PFSK-1 (cell line): Measurements from ENCODE around the gene FAM156A. TPM values are rescaled to one million over a fixed set of nuclear protein-coding genes. Genes with fewer than 3 reads are reported as not detected.
"Not testable (repeated sequence)": the region's sequence is repeated elsewhere in the genome, so short reads cannot be mapped to it uniquely, and the experiment has no call there.

Experiments used
- FOXP2 ChIP-seq: optimal IDR thresholded peaks from 2 replicates; pipeline ENCODE3; 2011; ENCODE audit warnings: borderline replicate concordance, control low read depth, inconsistent platforms; ENCODE audit not compliant: insufficient read depth; ENCODE audit errors: extremely low read length, extremely low read depth
- POLR2AphosphoS5 ChIP-seq: IDR thresholded peaks from 2 replicates; pipeline ENCODE4 v1.6.1; 2012; ENCODE audit warnings: low read depth, mild to moderate bottlenecking, control low read depth, low read length, moderate library complexity
- SIN3A ChIP-seq: IDR thresholded peaks from 2 replicates; pipeline ENCODE4 v1.6.1; 2012; ENCODE audit warnings: mild to moderate bottlenecking, low read length, moderate library complexity, borderline replicate concordance; ENCODE audit not compliant: insufficient read depth
- TAF1 ChIP-seq: IDR thresholded peaks from 2 replicates; pipeline ENCODE4 v1.6.1; 2012; ENCODE audit warnings: low read length, control low read depth, borderline replicate concordance; ENCODE audit not compliant: insufficient read depth
- polyA plus RNA-seq: library from polyadenylated mRNA; unstranded; fragments of >200 nt; gene quantifications from one replicate; pipeline ENCODE4 v1.2.1, GENCODE V29; 2012; ENCODE audit warnings: low read depth, missing spikeins; ENCODE audit not compliant: insufficient read length
- TF ChIP-seq, protein P1 (sequence below), 2 experiments: IDR thresholded peaks; 2 replicates each; pipeline versions ENCODE4 v1.6.1 to v1.8.0; 2011 to 2012; ENCODE audit warnings: low read depth in 2 of 2, low read length in 2 of 2, control low read depth in 1 of 2, inconsistent platforms in 1 of 2, mild to moderate bottlenecking in 1 of 2, moderate library complexity in 1 of 2; ENCODE audit not compliant: insufficient read depth in 1 of 2

Gene FAM156A, protein sequence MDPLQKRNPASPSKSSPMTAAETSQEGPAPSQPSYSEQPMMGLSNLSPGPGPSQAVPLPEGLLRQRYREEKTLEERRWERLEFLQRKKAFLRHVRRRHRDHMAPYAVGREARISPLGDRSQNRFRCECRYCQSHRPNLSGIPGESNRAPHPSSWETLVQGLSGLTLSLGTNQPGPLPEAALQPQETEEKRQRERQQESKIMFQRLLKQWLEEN
- 16.6 TPM for polyA plus RNA-seq

DNA sequence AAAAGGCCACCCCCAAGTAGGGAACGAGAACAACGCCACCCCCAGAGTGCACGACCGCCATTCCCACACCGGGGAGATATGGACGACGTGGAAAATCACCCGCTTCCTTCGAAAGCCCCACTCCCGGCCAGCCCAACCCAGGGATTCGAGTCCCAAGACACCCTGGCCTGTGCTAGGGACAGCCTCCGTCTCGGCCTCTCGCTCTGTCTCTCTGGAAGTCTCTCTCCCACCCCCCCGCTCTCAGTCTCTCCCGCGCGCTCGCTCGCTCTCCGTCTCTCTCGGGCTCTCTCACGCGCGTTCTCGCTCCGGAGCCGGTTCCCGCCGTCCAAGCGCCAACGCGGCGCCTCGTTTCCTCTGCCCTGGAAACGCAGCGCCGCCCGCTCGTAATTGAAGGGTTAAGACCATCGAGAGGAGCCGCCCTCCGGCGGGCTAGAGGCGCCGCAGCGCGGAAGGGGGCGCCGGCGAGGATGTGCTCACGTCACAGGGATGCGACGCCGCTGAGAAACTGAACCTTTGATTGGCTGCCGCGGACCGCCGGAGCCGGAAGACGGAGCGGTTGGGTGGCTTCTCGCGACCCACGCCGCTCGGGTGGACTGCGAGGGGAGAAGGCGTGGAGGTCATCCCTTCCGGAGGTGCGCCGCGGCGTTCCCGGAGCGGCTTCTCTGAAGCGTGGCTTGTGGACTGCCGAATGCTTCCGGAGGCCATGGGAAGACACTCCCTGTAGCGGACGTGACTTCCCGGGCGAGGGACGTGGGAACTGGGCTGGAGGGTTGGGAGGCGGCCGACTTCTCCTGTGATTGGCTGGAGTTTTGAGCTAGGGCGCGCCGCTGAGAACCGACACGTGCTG, at the start of gene FAM156A:
TSS of gene FAM156A (minus strand) at position 406 of the 847 bp plus-strand sequence. CDS start 9,930 bp downstream, outside the sequence.
- TF ChIP-seq TAF1, SIN3A: not testable (repeated sequence)
- TF ChIP-seq, protein P1, sequence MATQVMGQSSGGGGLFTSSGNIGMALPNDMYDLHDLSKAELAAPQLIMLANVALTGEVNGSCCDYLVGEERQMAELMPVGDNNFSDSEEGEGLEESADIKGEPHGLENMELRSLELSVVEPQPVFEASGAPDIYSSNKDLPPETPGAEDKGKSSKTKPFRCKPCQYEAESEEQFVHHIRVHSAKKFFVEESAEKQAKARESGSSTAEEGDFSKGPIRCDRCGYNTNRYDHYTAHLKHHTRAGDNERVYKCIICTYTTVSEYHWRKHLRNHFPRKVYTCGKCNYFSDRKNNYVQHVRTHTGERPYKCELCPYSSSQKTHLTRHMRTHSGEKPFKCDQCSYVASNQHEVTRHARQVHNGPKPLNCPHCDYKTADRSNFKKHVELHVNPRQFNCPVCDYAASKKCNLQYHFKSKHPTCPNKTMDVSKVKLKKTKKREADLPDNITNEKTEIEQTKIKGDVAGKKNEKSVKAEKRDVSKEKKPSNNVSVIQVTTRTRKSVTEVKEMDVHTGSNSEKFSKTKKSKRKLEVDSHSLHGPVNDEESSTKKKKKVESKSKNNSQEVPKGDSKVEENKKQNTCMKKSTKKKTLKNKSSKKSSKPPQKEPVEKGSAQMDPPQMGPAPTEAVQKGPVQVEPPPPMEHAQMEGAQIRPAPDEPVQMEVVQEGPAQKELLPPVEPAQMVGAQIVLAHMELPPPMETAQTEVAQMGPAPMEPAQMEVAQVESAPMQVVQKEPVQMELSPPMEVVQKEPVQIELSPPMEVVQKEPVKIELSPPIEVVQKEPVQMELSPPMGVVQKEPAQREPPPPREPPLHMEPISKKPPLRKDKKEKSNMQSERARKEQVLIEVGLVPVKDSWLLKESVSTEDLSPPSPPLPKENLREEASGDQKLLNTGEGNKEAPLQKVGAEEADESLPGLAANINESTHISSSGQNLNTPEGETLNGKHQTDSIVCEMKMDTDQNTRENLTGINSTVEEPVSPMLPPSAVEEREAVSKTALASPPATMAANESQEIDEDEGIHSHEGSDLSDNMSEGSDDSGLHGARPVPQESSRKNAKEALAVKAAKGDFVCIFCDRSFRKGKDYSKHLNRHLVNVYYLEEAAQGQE (IDR thresholded peaks at IDR 0.05; ENCODE audit: insufficient read depth in 1 of 2, low read depth in 2 of 2, low read length in 2 of 2), result not testable (repeated sequence)

DNA sequence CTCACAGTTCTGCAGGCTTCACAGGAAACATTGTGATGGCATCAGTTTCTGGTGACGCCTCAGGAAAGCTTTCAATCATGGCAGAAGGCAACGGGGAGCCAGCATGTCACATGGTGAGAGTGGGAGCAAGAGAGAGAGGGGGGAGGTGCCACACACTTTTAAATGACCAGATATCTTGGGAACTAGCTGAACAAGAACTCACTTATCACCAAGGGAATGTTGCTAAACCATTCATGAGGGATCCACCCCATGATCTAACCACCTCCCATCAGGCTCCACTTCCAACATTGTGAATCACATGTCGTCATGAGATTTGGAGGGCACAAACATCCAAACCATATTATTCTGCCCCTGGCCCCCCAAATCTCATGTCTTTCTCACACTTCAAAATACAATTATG, 47.0 kb upstream of the FAM156A start:
- TF ChIP-seq FOXP2, result no peak
- TF ChIP-seq TAF1, result no peak
- no peak for TF ChIP-seq POLR2AphosphoS5
- no peak for TF ChIP-seq SIN3A

DNA sequence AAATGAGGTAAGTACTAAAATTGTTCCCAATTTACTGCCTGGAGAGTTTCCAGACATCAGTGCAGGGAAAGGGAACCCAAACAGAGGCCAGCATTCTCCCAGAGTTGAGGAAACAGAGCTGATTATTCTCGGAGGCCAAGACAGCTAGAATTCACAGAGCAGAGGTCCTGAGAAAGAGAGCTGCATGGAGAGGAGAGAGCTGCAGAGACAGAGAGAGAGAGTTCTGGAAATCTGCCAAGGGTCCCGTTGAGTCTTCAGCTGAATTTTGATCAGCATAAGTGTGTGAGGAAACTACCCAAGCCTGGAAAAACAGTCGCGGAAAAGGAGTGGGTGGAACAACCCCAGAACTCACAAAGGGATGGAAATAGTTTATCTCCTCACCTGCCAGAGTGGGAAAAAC, 46.5 kb upstream of the FAM156A start:
- TF ChIP-seq SIN3A (no peak), TAF1 (no peak), FOXP2 (no peak), POLR2AphosphoS5 (no peak)
- TF ChIP-seq, protein P1 (IDR thresholded peaks at IDR 0.05; ENCODE audit: insufficient read depth in 1 of 2, low read depth in 2 of 2, low read length in 2 of 2), result no peak

DNA sequence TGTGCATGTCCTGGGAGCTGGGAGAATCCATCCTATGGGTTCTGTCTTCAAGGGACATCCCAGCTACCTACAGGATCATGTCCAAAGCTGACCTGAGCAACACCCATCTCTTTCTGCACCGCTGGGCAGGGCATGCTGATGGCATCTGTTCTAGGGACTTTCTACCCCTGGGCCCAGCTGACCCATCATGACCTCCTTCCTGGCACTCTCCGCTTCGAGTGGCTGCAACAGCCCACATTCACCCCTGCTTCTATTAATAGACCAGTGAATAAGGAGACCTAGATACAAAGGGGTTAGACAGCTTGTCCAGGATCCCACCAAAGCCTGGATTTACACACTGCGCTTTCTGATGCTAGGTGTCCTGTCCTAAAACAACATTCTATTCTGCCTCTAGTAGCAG, 45.7 kb upstream of the FAM156A start:
- TF ChIP-seq POLR2AphosphoS5, result no peak

DNA sequence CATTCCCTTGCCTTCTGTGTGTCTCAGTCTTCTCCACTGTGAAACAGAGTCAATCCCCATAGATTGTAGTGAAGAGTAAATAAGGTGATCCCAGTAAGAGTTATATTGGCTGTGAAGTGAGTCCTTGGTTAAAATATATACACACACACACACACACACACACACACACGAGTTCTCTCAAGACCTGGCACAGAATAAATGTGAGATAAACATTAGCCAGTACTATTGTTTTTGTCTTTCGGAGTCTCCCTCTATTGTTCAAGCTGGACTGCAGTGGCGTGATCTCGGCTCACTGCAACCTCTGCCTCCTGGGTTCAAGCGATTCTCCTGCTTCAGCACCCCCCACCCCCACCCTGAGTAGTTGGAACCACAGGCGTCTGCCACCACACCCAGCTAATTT, 44.8 kb upstream of the FAM156A start:
- TF ChIP-seq POLR2AphosphoS5 (no peak), TAF1 (no peak), SIN3A (no peak)

DNA sequence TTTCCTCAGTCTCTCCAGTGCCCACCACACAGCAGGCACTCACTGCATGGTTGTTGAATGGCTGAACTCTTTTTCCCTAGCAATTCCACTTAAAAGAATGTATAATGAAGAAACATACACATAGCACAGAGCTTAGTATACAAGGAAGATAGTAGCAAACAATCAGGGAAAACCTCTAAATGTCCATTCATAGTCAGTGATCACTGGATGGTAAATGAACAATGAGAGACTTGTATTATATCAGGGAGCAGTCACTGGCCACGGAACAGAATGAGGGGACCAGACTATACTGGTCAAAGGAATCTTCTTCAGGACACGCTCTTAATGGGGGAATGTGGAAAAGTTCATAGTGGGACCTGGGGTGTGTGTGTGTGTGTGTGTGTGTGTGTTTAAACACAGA, 43.6 kb upstream of the FAM156A start:
- TF ChIP-seq, protein P1 (IDR thresholded peaks at IDR 0.05; ENCODE audit: insufficient read depth in 1 of 2, low read depth in 2 of 2, low read length in 2 of 2), result no peak
- TF ChIP-seq TAF1, result no peak
- no peak for TF ChIP-seq SIN3A
